MM.1S (cell line): ENCODE data around the gene NUP133.

ENCODE experiments used
- EZH2phosphoT487 ChIP-seq: fragments of 300-600 bp; sonication (generic); IDR thresholded peaks from 2 replicates; pipeline ENCODE4 v1.6.1; 2018; ENCODE audit warnings: antibody characterized with exemption, low read length
- TF ChIP-seq, protein P1 (sequence below): fragments of 300-600 bp; sonication (generic); IDR thresholded peaks from 2 replicates; pipeline ENCODE4 v1.5.1; 2016; ENCODE audit warnings: antibody characterized with exemption, low read length, mixed read lengths

DNA sequence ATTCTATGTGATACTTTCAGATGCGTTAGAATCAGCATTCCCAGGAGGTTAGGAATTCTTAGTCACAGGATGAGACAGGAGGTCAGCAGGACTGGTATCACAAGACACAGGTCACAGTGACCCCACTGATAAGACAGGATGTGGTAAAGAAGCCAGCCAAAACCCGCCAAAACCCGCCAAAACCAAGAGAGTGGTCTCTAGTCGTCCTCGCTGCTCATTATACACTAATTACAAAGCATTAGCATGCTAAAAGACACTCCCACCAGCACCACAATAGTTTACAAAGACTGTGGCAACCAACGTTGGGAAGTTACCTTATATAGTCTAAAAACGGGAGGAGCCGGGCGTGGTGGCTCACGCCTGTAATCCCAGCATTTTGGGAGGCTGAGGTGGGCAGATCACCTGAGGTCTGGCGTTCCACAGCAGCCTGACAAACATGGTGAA, 60.3 kb downstream of the NUP133 start:
- TF ChIP-seq, protein P1, sequence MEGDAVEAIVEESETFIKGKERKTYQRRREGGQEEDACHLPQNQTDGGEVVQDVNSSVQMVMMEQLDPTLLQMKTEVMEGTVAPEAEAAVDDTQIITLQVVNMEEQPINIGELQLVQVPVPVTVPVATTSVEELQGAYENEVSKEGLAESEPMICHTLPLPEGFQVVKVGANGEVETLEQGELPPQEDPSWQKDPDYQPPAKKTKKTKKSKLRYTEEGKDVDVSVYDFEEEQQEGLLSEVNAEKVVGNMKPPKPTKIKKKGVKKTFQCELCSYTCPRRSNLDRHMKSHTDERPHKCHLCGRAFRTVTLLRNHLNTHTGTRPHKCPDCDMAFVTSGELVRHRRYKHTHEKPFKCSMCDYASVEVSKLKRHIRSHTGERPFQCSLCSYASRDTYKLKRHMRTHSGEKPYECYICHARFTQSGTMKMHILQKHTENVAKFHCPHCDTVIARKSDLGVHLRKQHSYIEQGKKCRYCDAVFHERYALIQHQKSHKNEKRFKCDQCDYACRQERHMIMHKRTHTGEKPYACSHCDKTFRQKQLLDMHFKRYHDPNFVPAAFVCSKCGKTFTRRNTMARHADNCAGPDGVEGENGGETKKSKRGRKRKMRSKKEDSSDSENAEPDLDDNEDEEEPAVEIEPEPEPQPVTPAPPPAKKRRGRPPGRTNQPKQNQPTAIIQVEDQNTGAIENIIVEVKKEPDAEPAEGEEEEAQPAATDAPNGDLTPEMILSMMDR = no peak
- TF ChIP-seq EZH2phosphoT487 = no peak
